ENCODE results near the gene IZUMO1. TPM values are rescaled to one million over a fixed set of nuclear protein-coding genes. Genes with fewer than 3 reads are reported as not detected.

The IZUMO1 gene
- total and polyA plus RNA-seq, 2 of the 8 experiments (the other 6 are each of a cell fraction or from before 2014, with no cell fraction given) = 0.33 to 1.8 TPM

GRCh38 chr19:48750351-48750750, 3.6 kb upstream of the IZUMO1 start:
- CTCF ChIA-PET (ENCODE audit: partially characterized antibody) = interaction anchor here (0.7 to 2.1 kb wide), 5 partner anchors 10 to 45 kb away, joined by 3 to 8 read pairs (median 3); no protein-coding TSS in a partner anchor
- H4K91ac ChIP-seq (replicated peaks; ENCODE audit: insufficient read length, low read length) = no peak overlapping the region
- H3K36me3 ChIP-seq (ENCODE audit: control insufficient read depth in 2 of 4, insufficient read depth in 4 of 4, low read length in 3 of 4) = peaks cover 11 to 30% (median 15%) of the 10 kb centered on the region in 4 experiments
- H3K79me2 ChIP-seq (ENCODE audit: control insufficient read depth in 1 of 2, insufficient read depth in 2 of 2, low read length in 2 of 2) = peaks cover 3 to 27% of the 10 kb centered on the region in 2 experiments; a peak in 3 of 4 replicates
- H3K4me3 ChIP-seq (ENCODE audit: extremely low read depth in 1 of 4, insufficient read depth in 2 of 4, low read depth in 3 of 4, low read length in 4 of 4) = no peak overlapping the region
- H2AFZ ChIP-seq (ENCODE audit: low read length) = no peak overlapping the region
- no peak overlapping the region for H2BK12ac ChIP-seq (ENCODE audit: low read depth, low read length)
- POLR2A ChIA-PET (ENCODE audit: partially characterized antibody) = interaction anchor here (0.7 to 5.6 kb wide), 6 partner anchors 8 to 36 kb away, joined by 3 to 30 read pairs (median 7); no protein-coding TSS in a partner anchor
- DNase-seq (ENCODE audit: low read depth in 1 of 2, low spot score in 2 of 2) = no peak
- H4K8ac ChIP-seq (ENCODE audit: extremely low read depth, insufficient read depth, low read length) = no peak overlapping the region; the same call in 1 of the 2 replicates
- no peak overlapping the region for H2BK20ac ChIP-seq (ENCODE audit: low read length)
- no peak for FAIRE-seq
- peaks cover 3 to 7% of the 10 kb centered on the region in 2 experiments for H4K20me1 ChIP-seq (replicated peaks in 1 of 2; ENCODE audit: control insufficient read depth in 1 of 2, insufficient read depth in 2 of 2, low read length in 2 of 2)
- H3K18ac ChIP-seq (ENCODE audit: extremely low read depth, low read length) = no peak overlapping the region
- H3K23ac ChIP-seq (ENCODE audit: insufficient read length) = no peak overlapping the region
- H3K4me2 ChIP-seq (ENCODE audit: insufficient read depth in 1 of 2, low read depth in 2 of 2, low read length in 2 of 2) = no peak overlapping the region; a peak in 1 of 4 replicates
- no peak for TF ChIP-seq BACH1 (IDR thresholded peaks at IDR 0.05; ENCODE audit: low read length)
- H3K27me3 ChIP-seq (replicated peaks in 1 of 4; ENCODE audit: control insufficient read depth in 3 of 4, extremely low read depth in 1 of 4, insufficient read depth in 3 of 4, low read length in 3 of 4) = no peaks in the 10 kb centered on the region
- no peak overlapping the region for H3K27ac ChIP-seq (ENCODE audit: low read depth, low read length)
- no peaks in the 10 kb centered on the region for H3K9me3 ChIP-seq (ENCODE audit: insufficient read depth in 2 of 2, low read depth in 1 of 2, low read length in 1 of 2)
- no peak overlapping the region for H2BK15ac ChIP-seq (ENCODE audit: low read length)
- H3K56ac ChIP-seq (replicated peaks; ENCODE audit: insufficient read length, low read depth, low read length) = no peak overlapping the region
- peaks cover 15% of the 10 kb centered on the region for H3K23me2 ChIP-seq (ENCODE audit: low read depth, low read length)
- no peak overlapping the region for H4K5ac ChIP-seq (ENCODE audit: insufficient read length, low read depth, low read length)
- H3K14ac ChIP-seq (ENCODE audit: insufficient read length) = no peak overlapping the region
- no peak overlapping the region for H2AK5ac ChIP-seq (ENCODE audit: low read depth, low read length)
- no peak overlapping the region for H2BK120ac ChIP-seq (replicated peaks; ENCODE audit: low read depth, low read length)
- peaks cover 8 to 17% (median 14%) of the 10 kb centered on the region in 4 experiments for H3K4me1 ChIP-seq (replicated peaks in 1 of 4; ENCODE audit: control insufficient read depth in 3 of 4, insufficient read depth in 4 of 4, low read length in 3 of 4)
- peaks cover 14% of the 10 kb centered on the region for H3K79me1 ChIP-seq (ENCODE audit: low read depth, low read length)
- H3K4ac ChIP-seq (replicated peaks; ENCODE audit: insufficient read length, low read depth, low read length) = no peak overlapping the region
- no peak overlapping the region for H2BK5ac ChIP-seq (ENCODE audit: low read depth, low read length)
- 95% methylated on average over 31 of the region's 31 CpGs; no CpG with 5 or more reads in 1 of the 2 experiments for WGBS, 2 experiments (ENCODE audit: extremely low coverage in 1 of 2, insufficient coverage in 1 of 2, insufficient read length in 1 of 2, insufficient replicate concordance in 2 of 2, low coverage in 1 of 2, low lambda C conversion rate in 2 of 2, missing lambda C conversion rate in 1 of 2)
- H3K9ac ChIP-seq (replicated peaks in 1 of 4; ENCODE audit: extremely low read depth in 1 of 4, low read depth in 3 of 4, low read length in 3 of 4) = no peak overlapping the region
